GM12878 (cell line): ENCODE measurements around the gene LIPT1. TPM values are rescaled to one million over a fixed set of nuclear protein-coding genes. Genes with fewer than 3 reads are reported as not detected.
A peak's percentile ranks its signal among the peaks of the same experiment; 100 is the strongest.

ENCODE experiments used
- ATAC-seq: fragments of 200-7000 bp; cut with Tn5 transposase; 3 replicates; pipeline ENCODE4 v1.9.1; 2020; ENCODE audit warnings: mild to moderate bottlenecking, moderate library complexity
- BruUV-seq: library from RNA; stranded (reverse); fragments of 400-500 nt; replicated peaks from 2 replicates; lab custom pipeline; 2021; lab: Mats Ljungman, UMichigan
- CTCF ChIA-PET: fragments of 300-600 bp; sonication (Branson Sonifier 250); formaldehyde crosslinking; extraction: SDS; loops from one replicate; lab custom pipeline; 2021; ENCODE audit warnings: inconsistent platforms; lab: Yijun Ruan, JAX
- POLR2A ChIA-PET: fragments of 350-600 bp; formaldehyde crosslinking; extraction: SDS; loops from one replicate; lab custom pipeline; 2021; ENCODE audit warnings: inconsistent platforms; lab: Charles Lee
- RAD21 ChIA-PET: fragments of 300-600 bp; sonication (Branson Sonifier 250); formaldehyde crosslinking; loops from one replicate; lab custom pipeline; 2023; ENCODE audit warnings: antibody characterized with exemption; ENCODE audit not compliant: unreplicated experiment; lab: Charles Lee
- SMC1A ChIA-PET: fragments of 300-600 bp; sonication (Branson Sonifier 250); formaldehyde crosslinking; loops from one replicate; lab custom pipeline; 2023; ENCODE audit not compliant: unreplicated experiment, uncharacterized antibody; lab: Charles Lee
- DNase-seq: peaks from one replicate; pipeline ENCODE4 v3.0.0-alpha.2; 2011; ENCODE audit warnings: low read depth, low spot score
- FAIRE-seq: peaks from 3 replicates; lab custom pipeline; 2011; peaks lifted over from hg19 to GRCh38; lab: Jason Lieb, UNC
- H2AFZ ChIP-seq: 2 replicates; pipeline ENCODE4 v1.6.0; 2011; ENCODE audit warnings: low read depth, low read length, control low read depth; ENCODE audit not compliant: control insufficient read depth
- H3K27ac ChIP-seq: 2 replicates; pipeline ENCODE4 v1.5.1; 2011; ENCODE audit warnings: control low read depth; ENCODE audit not compliant: control insufficient read depth, insufficient read depth
- H3K27me3 ChIP-seq, 2 experiments: replicated peaks in 1 of 2; 2 replicates each; pipeline versions ENCODE4 v1.6.0 to v1.6.1; 2011; ENCODE audit warnings: low read length in 1 of 2; ENCODE audit not compliant: control insufficient read depth in 2 of 2, insufficient read depth in 2 of 2
- H3K36me3 ChIP-seq, 2 experiments: 2 replicates each; pipeline ENCODE4 v1.5.1; 2011; ENCODE audit warnings: low read length in 1 of 2; ENCODE audit not compliant: control insufficient read depth in 2 of 2, insufficient read depth in 2 of 2
- H3K4me1 ChIP-seq: 2 replicates; pipeline ENCODE4 v1.6.1; 2011; ENCODE audit warnings: mild to moderate bottlenecking, low read length, moderate library complexity, mixed read lengths; ENCODE audit not compliant: control insufficient read depth, insufficient read depth
- H3K4me2 ChIP-seq: 2 replicates; pipeline ENCODE4 v1.6.0; 2011; ENCODE audit warnings: control low read depth; ENCODE audit not compliant: control insufficient read depth, insufficient read depth
- H3K4me3 ChIP-seq: fragments of 200-600 bp; sonication (generic); 2 replicates; pipeline ENCODE4 v1.5.1; 2016
- H3K79me2 ChIP-seq: 2 replicates; pipeline ENCODE4 v1.6.0; 2011; ENCODE audit warnings: low read length; ENCODE audit not compliant: control insufficient read depth, insufficient read depth
- H3K9ac ChIP-seq: 2 replicates; pipeline ENCODE4 v1.8.0; 2011; ENCODE audit warnings: low read length, control low read depth, mixed read lengths; ENCODE audit not compliant: control insufficient read depth, insufficient read depth
- H3K9me3 ChIP-seq: replicated peaks from 3 replicates; pipeline ENCODE4 v1.5.1; 2011; ENCODE audit warnings: mild to moderate bottlenecking, low read length; ENCODE audit not compliant: control insufficient read depth, insufficient read depth
- H4K20me1 ChIP-seq: 2 replicates; pipeline ENCODE4 v1.6.0; 2011; ENCODE audit not compliant: control insufficient read depth, insufficient read depth
- E4F1 ChIP-seq: fragments of 450-650 bp; IDR thresholded peaks from 2 replicates; pipeline ENCODE4 v1.6.1; 2018; ENCODE audit warnings: borderline replicate concordance, mild to moderate bottlenecking; ENCODE audit not compliant: partially characterized antibody
- FOXK2 ChIP-seq: fragments of 450-650 bp; IDR thresholded peaks from 2 replicates; pipeline ENCODE4 v1.6.1; 2017; ENCODE audit warnings: mild to moderate bottlenecking, moderate library complexity
- HDAC2 ChIP-seq: fragments of 200-600 bp; sonication (generic); IDR thresholded peaks from 2 replicates; pipeline ENCODE4 v1.6.1; 2017
- IKZF2 ChIP-seq, 2 experiments: fragments of 450-650 bp; IDR thresholded peaks; 2 replicates each; pipeline ENCODE4 v1.6.1; 2017; ENCODE audit warnings: mild to moderate bottlenecking in 2 of 2, moderate library complexity in 2 of 2
- IRF3 ChIP-seq: fragments of 450-650 bp; IDR thresholded peaks from 2 replicates; pipeline ENCODE4 v1.6.1; 2014; ENCODE audit warnings: mild to moderate bottlenecking
- KAT2A ChIP-seq: conservative IDR thresholded peaks from 2 replicates; pipeline ENCODE4 v1.6.1; 2011; ENCODE audit warnings: low read depth, low read length; ENCODE audit not compliant: control insufficient read depth
- LARP7 ChIP-seq: fragments of 450-650 bp; IDR thresholded peaks from 2 replicates; pipeline ENCODE4 v1.6.1; 2017; ENCODE audit warnings: mild to moderate bottlenecking
- PBX3 ChIP-seq: IDR thresholded peaks from 2 replicates; pipeline ENCODE4 v1.6.1; 2011; ENCODE audit warnings: mild to moderate bottlenecking, low read depth, low read length, moderate library complexity; ENCODE audit not compliant: insufficient replicate concordance
- REST ChIP-seq: IDR thresholded peaks from 2 replicates; pipeline ENCODE4 v1.6.1; 2012; ENCODE audit warnings: mild to moderate bottlenecking, low read depth, low read length
- SMARCA5 ChIP-seq: fragments of 450-650 bp; IDR thresholded peaks from 2 replicates; pipeline ENCODE4 v1.6.1; 2017; ENCODE audit warnings: mild to moderate bottlenecking
- STAT1 ChIP-seq: fragments of 450-650 bp; conservative IDR thresholded peaks from 2 replicates; pipeline ENCODE4 v1.6.1; 2014; ENCODE audit warnings: antibody characterized with exemption, mild to moderate bottlenecking
- TCF3 ChIP-seq: IDR thresholded peaks from 2 replicates; pipeline ENCODE4 v1.6.1; 2012; ENCODE audit warnings: low read depth, mild to moderate bottlenecking, low read length, borderline replicate concordance; ENCODE audit not compliant: insufficient read depth
- ZZZ3 ChIP-seq: IDR thresholded peaks from 2 replicates; pipeline ENCODE4 v1.6.1; 2011; ENCODE audit warnings: low read depth; ENCODE audit not compliant: control insufficient read depth, insufficient read length
- WGBS: methylation state at CpG from one replicate; pipeline ENCODE4 v1.1.6; 2016; ENCODE audit warnings: low lambda C conversion rate; ENCODE audit not compliant: insufficient replicate concordance, insufficient coverage; ENCODE audit errors: missing lambda C conversion rate; 5-methylcytosine and 5-hydroxymethylcytosine counted together
- in situ Hi-C: fragments of 300-500 bp; cut with MboI; formaldehyde crosslinking; loops from 9 replicates; pipeline ENCODE4 v1.14.3; 2018; ENCODE audit warnings: mixed read lengths
- intact Hi-C: fragments of 100-400 bp; cut with micrococcal nuclease; formaldehyde crosslinking; loops from one replicate; pipeline ENCODE4 v1.14.2; 2022; ENCODE audit not compliant: unreplicated experiment
- polyA plus RNA-seq, 11 experiments: library from polyadenylated mRNA; depleted of rRNA in 4 of 11; unstranded in 6 of 11; stranded (reverse) in 5 of 11; fragments of >200 nt; fragmentation: Nextera tagmentation in 4 of 11; fragmentation: Illumina TruSeq in 1 of 11; extraction: Ambion mirVana in 4 of 11; extraction: Trizol in 1 of 11; gene quantifications; 1 replicate in 1 of 11; 2 replicates in 10 of 11; pipeline versions ENCODE4 v1.2.1 to v1.2.3, GENCODE V29; 2011 to 2016; ENCODE audit warnings: inconsistent platforms in 2 of 11, missing spikeins in 2 of 11, low read depth in 1 of 11
- total RNA-seq, 4 experiments: library from RNA; depleted of rRNA in 3 of 4; stranded (reverse); fragments of >200 nt in 3 of 4; fragmentation: Illumina TruSeq in 1 of 4; extraction: Trizol in 1 of 4; gene quantifications; 2 replicates each; pipeline versions ENCODE4 v1.2.1 to v1.2.3, GENCODE V29; 2013 to 2021

Gene LIPT1
- total and polyA plus RNA-seq, 10 of the 15 experiments (the other 5 are each of a cell fraction or from before 2014, with no cell fraction given): 8.0 to 15.5 (median 10.9) TPM

- SMC1A ChIA-PET: interaction anchor here (3.5 kb wide), 1 partner anchor 154 kb away, joined by 10 read pairs; the partner anchor contains the start of genes EIF5B and TXNDC9
- CTCF ChIA-PET: interaction anchor here (0.6 kb wide), 1 partner anchor 87 kb away, joined by 3 read pairs; no protein-coding TSS in a partner anchor
- WGBS: 97% methylated on average over 3 of the region's 3 CpGs
- no TSS peak for BruUV-seq
- no peaks in the 10 kb centered on the region for H4K20me1 ChIP-seq
- RAD21 ChIA-PET: no interaction called here
- POLR2A ChIA-PET: no interaction called here
- TF ChIP-seq REST: no peak
- no peak for TF ChIP-seq KAT2A
- no peak for TF ChIP-seq SMARCA5
- no peak for TF ChIP-seq PBX3
- TF ChIP-seq ZZZ3: no peak
- no peak for TF ChIP-seq E4F1
- TF ChIP-seq FOXK2: no peak
- TF ChIP-seq STAT1: no peak
- TF ChIP-seq LARP7: no peak
- no peak for TF ChIP-seq IKZF2 (IDR thresholded peaks at IDR 0.05)
- no peak for TF ChIP-seq TCF3
- TF ChIP-seq IRF3: no peak
- TF ChIP-seq HDAC2: no peak
- peak overlapping the region; percentile 15 for H3K4me2 ChIP-seq
- no peak overlapping the region for H3K9ac ChIP-seq
- H3K4me1 ChIP-seq: no peaks in the 10 kb centered on the region; the same call in 1 of the 2 replicates
- no peak overlapping the region for H3K4me3 ChIP-seq
- 0 out of 4 replicates have a peak, but pooled peaks cover 0 to 3% of the 10 kb centered on the region in 2 experiments for H3K36me3 ChIP-seq
- H3K27ac ChIP-seq: no peak overlapping the region
- H3K27me3 ChIP-seq: no peaks in the 10 kb centered on the region
- ATAC-seq (no peak), DNase-seq (no peak), FAIRE-seq (no peak)
- no peak overlapping the region for H2AFZ ChIP-seq
- H3K9me3 ChIP-seq: no peaks in the 10 kb centered on the region
- peaks cover 60% of the 10 kb centered on the region for H3K79me2 ChIP-seq
- in situ Hi-C loops (loop anchor here (25.0 kb wide), 1 partner anchor 304 kb away; the partner anchor contains the start of gene REV1), intact Hi-C loops (loop anchor here (5.0 kb wide), 2 partner anchors 41 to 304 kb away; partner anchors contain the start of gene C2orf15)
Observed at GRCh38 chr2:99183025-99183424, 28.3 kb downstream of the LIPT1 start.
